NCI-H2171 (cell line): Measurements from ENCODE around the gene STRA8.

Experiments used
- DNase-seq: peaks from one replicate; lab custom pipeline; 2025; lab: John Stamatoyannopoulos, UW

Gene STRA8

GRCh38 chr7:135269921-135270320, 36.3 kb downstream of the STRA8 start:
- DNase-seq = no peak

GRCh38 chr7:135270577-135271254, 37.1 kb downstream of the STRA8 start:
- no peak for DNase-seq

- no peak for DNase-seq
Observed at GRCh38 chr7:135271255-135271615, 37.6 kb downstream of the STRA8 start.

- DNase-seq = no peak
Observed at GRCh38 chr7:135272303-135272702, 38.7 kb downstream of the STRA8 start.

GRCh38 chr7:135273581-135273980, 39.9 kb downstream of the STRA8 start:
- no peak for DNase-seq

GRCh38 chr7:135274495-135275268, 41.0 kb downstream of the STRA8 start:
- peak; percentile 55 for DNase-seq

- DNase-seq = no peak
Observed at GRCh38 chr7:135275971-135276580, 42.4 kb downstream of the STRA8 start.

- no peak for DNase-seq
Observed at GRCh38 chr7:135277161-135277560, 43.5 kb downstream of the STRA8 start.

GRCh38 chr7:135281363-135281949, 47.8 kb downstream of the STRA8 start:
- DNase-seq = peak; percentile 78

GRCh38 chr7:135282561-135283254, 49.1 kb downstream of the STRA8 start:
- no peak for DNase-seq

GRCh38 chr7:135283959-135284638, 50.5 kb downstream of the STRA8 start:
- DNase-seq = peak; percentile 20

GRCh38 chr7:135285547-135286233, 52.1 kb downstream of the STRA8 start:
- DNase-seq = no peak

GRCh38 chr7:135286876-135287275, 53.2 kb downstream of the STRA8 start:
- no peak for DNase-seq

- DNase-seq = no peak
Observed at GRCh38 chr7:135290594-135290993, 57.0 kb downstream of the STRA8 start.

GRCh38 chr7:135291809-135292253, 58.2 kb downstream of the STRA8 start:
- DNase-seq = no peak

GRCh38 chr7:135299235-135299634, 65.6 kb downstream of the STRA8 start:
- no peak for DNase-seq

- DNase-seq = no peak
Observed at GRCh38 chr7:135300913-135301765, 67.5 kb downstream of the STRA8 start.
